GM19025 (cell line): Measurements from ENCODE around the gene ZFYVE27.

Experiments
- ATAC-seq: cut with Tn5 transposase; IDR thresholded peaks from one replicate; pipeline ENCODE4 v1.9.1; 2021; ENCODE audit warnings: mild to moderate bottlenecking, low read depth, moderate library complexity; ENCODE audit not compliant: unreplicated experiment

ZFYVE27 gene

DNA sequence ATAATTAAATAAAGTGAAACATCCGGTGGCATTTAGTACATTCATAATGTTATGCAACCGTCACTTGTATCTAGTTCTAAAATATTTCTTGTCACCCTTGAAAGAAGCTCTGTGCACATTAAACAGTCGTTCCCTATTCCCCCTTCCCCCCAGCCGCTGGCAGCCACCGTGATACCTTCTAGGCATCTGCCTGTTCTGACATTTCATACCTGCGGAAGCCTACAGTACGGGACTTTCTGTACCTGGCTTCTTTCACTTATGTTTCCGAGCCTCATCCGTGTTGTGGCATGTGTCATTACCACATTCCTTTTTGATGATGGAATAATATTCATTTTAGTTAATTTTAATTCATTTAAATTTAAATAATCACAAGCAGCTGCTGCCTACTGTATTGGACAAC is 48.8 kb downstream of the ZFYVE27 start:
- ATAC-seq: no peak

DNA sequence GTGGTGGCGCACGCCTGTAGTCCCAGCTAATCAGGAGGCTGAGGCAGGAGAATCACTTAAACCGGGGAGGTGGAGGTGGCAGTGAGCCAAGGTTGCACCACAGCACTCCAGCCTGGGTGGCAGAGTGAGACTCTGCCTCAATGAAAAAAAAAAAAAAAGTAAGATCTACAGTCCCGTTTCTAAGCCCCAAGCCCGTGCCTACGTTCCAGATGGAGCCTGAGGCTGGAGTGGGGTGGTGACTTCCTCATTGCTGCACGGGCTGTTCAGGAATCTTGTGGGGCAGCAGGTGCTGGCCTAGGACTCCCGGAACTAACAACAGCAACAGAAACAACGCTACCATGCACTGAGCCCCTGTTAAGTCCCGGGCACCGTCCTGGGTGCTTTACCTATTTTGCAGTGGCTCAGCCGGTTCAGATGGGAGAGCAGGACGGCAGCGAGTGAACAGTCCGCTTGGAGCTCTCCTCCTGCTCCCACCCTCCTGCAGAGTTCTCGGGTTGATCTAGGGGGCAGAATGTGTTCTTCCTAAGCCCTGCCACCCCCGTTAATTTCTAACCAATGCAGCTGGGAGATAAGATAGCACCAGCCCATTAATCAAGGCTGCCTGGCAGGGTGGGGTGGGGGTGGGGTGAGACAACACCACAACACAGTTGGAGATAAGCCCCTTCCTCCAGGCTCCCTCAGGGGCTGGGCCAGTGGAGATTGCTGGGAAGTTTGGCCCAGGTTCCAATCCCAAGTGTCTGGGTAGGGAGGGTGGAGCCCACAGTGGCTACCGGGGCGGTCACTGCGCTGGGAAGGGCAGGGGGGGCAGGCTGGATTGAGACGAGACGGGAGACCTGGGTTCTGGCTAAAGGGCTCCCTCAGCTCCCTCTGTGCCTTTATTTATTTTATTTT is 51.9 kb downstream of the ZFYVE27 start:
- no peak for ATAC-seq

- ATAC-seq: no peak
Measured at GRCh38 chr10:97789770-97790397, 53.0 kb downstream of the ZFYVE27 start.

- ATAC-seq: no peak
Measured at GRCh38 chr10:97791824-97792721, 55.1 kb downstream of the ZFYVE27 start.

DNA sequence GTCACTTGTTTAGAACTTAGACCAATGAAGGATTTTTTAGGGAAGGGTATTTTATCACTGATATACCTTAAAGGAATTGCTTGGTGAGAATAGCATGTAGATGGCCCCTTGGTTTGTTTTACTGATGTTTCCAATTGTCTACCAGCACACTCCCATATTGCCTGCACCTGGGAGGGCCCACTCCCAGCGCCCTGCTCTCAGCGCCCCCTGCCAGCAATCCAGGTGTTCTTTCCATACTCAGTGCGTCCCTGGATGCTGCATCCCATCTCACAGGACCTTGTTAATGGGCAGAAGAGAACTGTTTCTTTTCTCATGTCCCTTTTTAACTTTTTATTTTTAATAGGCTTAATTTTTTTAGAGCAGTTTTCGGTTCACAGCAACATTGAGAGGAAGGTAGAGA is 59.0 kb downstream of the ZFYVE27 start:
- ATAC-seq: no peak

GRCh38 chr10:97796651-97797050 is 59.7 kb downstream of the ZFYVE27 start:
- ATAC-seq: no peak

GRCh38 chr10:97798958-97799610 is 62.2 kb downstream of the ZFYVE27 start:
- ATAC-seq: no peak

GRCh38 chr10:97800474-97800873 is 63.5 kb downstream of the ZFYVE27 start:
- no peak for ATAC-seq

DNA sequence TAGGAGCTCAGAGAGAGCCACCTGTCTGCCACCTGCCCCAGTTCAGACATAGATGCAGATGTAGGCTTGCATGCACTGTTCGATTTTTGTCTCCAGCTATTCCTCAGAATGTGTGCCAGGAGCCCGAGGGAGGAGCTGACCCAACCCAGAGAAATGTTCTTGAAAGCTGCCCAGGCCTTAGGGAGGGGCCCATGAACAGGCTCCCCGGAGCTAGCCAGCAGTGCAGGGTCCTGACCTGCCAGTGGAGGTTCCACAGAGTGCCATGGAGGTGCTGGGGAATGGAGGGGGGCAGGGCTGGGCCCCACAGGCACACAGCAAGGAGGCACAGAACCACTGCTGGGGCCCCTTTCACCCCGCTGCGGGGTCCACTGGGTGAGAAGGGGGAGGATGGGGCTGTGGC is 64.5 kb downstream of the ZFYVE27 start:
- ATAC-seq: no peak

DNA sequence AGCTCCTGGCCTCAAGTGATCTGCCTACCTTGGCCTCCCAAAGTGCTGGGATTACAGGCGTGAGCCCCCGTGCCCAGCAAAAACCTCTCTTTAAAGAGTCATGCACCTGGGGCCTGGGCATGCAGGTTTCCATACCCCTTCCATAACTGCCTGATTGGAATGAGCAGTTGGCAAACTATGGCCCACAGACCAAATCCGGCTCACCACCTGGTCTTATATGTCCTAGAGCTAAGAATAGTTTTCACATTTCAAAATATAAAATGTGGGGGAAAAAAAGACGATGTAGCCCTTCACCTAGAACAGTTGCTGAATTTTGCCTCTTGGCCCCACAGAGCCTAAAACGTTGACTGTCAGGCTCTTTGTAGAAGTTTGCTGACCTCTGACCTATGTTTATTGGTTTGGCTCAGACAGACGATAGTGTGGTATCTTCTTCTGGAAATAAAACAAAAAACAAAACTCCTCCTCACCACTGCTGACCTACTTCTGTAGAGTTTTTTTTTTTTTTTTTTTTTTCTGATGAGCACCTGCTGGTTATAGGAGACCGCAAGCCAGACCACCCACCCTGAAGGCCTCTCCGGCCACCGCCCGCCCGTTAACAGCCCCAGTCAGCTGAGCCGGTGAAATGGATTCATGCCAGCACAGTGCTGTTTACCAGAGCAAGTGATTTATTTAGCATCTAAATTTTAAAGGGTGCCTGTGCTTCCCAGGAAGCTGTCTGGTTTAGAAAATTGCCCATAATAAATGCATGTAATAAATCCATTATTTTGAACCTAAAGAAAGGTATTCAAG is 68.4 kb downstream of the ZFYVE27 start:
- ATAC-seq: no peak

- ATAC-seq: no peak
Measured at GRCh38 chr10:97805949-97806348, 69.0 kb downstream of the ZFYVE27 start.

DNA sequence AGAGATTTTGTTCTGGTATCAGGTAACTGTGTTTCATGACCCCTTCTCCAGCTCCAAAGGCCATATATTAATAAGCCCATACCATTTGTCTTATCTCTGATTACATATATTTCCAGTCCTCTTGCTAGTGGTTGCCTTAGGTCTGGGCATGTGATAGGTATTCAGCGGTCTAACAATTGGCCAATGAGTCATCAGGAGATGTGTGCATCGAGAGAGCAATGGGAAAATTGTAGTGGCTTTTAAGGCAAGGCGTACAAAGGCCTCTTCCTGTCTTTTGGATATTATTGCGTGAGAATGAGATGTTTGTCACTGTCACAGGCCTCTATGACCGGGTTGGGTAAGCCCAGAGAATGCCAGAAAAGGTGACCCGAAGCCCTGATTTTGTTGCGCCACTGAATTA is 73.5 kb downstream of the ZFYVE27 start:
- ATAC-seq: no peak
